GM12891 (cell line): ENCODE measurements around the gene MCM3AP.

Source experiments
- DNase-seq: peaks from one replicate; pipeline ENCODE4 v3.0.0; 2011; ENCODE audit warnings: low spot score; ENCODE audit not compliant: insufficient read length
- FAIRE-seq: peaks from 2 replicates; lab custom pipeline; 2011; peaks lifted over from hg19 to GRCh38; lab: Jason Lieb, UNC
- PAX5 ChIP-seq: IDR thresholded peaks from 2 replicates; pipeline ENCODE4 v1.6.1; 2011; ENCODE audit warnings: low read length, moderate library complexity, mild to moderate bottlenecking; ENCODE audit not compliant: insufficient read depth, severe bottlenecking
- POLR2A ChIP-seq: IDR thresholded peaks from 2 replicates; pipeline ENCODE4 v1.6.1; 2011; ENCODE audit warnings: low read depth, low read length, control low read depth
- POLR2AphosphoS5 ChIP-seq: IDR thresholded peaks from 2 replicates; pipeline ENCODE4 v1.6.1; 2011; ENCODE audit warnings: low read depth, low read length, control low read depth
- POU2F2 ChIP-seq: IDR thresholded peaks from 2 replicates; pipeline ENCODE4 v1.6.1; 2011; ENCODE audit warnings: low read depth, mild to moderate bottlenecking, control low read depth, low read length, moderate library complexity
- SPI1 ChIP-seq: IDR thresholded peaks from 2 replicates; pipeline ENCODE4 v1.6.1; 2011; ENCODE audit warnings: low read depth, low read length, control low read depth
- TAF1 ChIP-seq: IDR thresholded peaks from 2 replicates; pipeline ENCODE4 v1.6.1; 2011; ENCODE audit warnings: low read depth, low read length, control low read depth

MCM3AP gene

DNA sequence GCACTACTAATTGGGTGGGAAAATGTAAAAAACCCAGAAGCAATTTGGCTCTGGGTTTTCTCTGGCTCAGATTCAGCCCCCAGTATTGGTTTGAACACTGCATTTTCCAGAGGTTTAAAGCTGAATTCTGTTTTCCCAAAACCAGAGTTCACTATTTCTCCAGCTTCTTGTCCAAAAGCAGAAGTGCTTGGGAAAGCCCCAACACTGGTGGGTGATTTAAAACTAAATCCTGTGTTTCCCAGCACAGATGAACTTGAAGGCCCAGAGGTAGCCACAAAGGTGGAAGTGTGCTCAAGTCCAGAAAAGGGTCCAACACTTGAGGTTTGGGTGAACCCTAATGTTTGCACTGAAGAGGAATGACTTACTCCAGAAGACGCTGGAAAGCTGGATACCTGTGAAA lies 678 bp downstream of the MCM3AP start:
- FAIRE-seq (no peak), DNase-seq (no peak)
- TF ChIP-seq POU2F2 = no peak
- no peak for TF ChIP-seq POLR2A
- no peak for TF ChIP-seq POLR2AphosphoS5
- TF ChIP-seq SPI1 = peak; percentile 67
- TF ChIP-seq TAF1 = no peak
- TF ChIP-seq PAX5 = no peak

DNA sequence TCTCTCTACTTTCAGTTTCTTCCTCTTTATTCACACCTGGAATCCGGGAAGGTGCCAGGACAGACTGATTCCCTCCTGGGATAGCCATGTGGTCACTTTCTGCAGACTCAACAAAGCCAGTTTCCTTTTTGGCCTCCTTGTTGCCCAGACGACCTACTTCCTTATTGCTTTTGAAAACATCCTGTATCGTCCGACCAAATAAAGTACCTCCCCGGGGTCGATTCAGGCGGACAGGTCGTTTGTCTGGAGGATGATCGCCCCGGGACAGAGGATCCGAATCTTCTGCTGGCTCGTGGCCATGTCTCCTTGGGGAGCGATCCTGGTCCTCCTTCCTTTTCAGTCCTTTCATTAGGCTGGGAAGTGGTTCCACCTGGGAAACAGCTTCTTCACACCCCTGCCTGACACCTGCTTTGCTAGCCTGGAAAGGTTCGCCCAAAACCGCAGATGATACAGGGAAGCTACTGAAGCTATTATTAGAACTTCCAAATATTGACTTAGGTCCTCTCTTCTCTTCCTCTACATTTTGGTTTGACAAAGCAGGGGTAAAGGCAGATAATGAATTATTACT lies 1.2 kb downstream of the MCM3AP start:
- TF ChIP-seq TAF1 = no peak
- TF ChIP-seq POLR2AphosphoS5 = no peak
- TF ChIP-seq PAX5 = no peak
- TF ChIP-seq SPI1 = no peak
- TF ChIP-seq POU2F2 = no peak
- TF ChIP-seq POLR2A = no peak
- no peak for DNase-seq
- FAIRE-seq = no peak

DNA sequence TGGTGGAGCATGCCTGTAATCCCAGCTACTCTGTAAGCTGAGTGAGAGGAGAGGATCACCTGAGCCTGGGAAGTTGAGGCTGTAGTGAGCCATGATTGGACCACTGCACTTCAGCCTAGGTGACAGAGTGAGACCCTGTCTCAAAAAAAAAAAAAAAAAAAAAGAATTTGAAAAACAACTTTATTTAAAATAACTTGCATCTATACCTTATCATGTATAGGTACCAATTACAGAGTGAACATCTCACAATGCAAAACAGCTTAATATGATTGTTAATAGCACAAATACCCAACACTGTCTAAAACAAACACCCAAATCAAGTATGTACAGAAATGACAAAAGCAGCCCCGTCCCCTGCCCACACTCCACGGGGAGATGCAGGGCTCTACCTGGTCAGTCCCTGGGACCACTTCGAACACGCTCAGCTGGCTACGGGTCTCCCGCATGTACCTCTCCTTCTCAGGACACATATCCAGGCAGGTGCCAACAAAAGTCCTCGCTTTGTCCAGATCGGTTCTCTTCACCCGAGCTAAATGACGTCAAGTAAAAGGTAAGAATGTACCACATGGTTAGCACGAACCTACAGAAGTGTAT lies 10.5 kb downstream of the MCM3AP start:
- no peak for FAIRE-seq
- DNase-seq = no peak
- no peak for TF ChIP-seq PAX5
- TF ChIP-seq POLR2AphosphoS5 = no peak
- TF ChIP-seq TAF1 = no peak
- no peak for TF ChIP-seq SPI1
- no peak for TF ChIP-seq POLR2A
- TF ChIP-seq POU2F2 = no peak

DNA sequence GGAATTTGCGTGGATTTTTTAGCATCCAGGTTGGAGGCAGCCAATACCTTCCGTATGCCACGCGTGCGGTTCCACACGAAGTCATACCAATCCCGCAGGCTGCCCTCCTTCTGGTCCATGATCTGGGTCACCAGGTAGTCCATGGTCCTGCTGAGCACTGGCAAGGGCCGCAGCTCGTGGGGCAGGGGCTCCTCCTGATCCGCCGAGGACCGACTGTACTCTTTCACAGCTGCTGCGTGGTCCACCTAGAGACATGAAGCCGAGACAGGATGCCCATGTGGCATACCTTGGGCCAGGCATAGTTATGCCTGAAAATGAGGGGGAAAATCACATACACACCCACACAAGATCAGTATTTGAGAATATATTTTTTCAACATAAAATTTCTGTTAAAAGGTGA lies 12.1 kb downstream of the MCM3AP start:
- DNase-seq (no peak), FAIRE-seq (no peak)
- TF ChIP-seq TAF1 (no peak), PAX5 (no peak), SPI1 (no peak), POLR2A (no peak), POU2F2 (no peak), POLR2AphosphoS5 (no peak)

- no peak for DNase-seq
- FAIRE-seq = no peak
- TF ChIP-seq TAF1 = no peak
- TF ChIP-seq SPI1 = no peak
- TF ChIP-seq POU2F2 = no peak
- no peak for TF ChIP-seq PAX5
- TF ChIP-seq POLR2A = no peak
- no peak for TF ChIP-seq POLR2AphosphoS5
Measured at GRCh38 chr21:46269466-46269865, 15.9 kb downstream of the MCM3AP start.

DNA sequence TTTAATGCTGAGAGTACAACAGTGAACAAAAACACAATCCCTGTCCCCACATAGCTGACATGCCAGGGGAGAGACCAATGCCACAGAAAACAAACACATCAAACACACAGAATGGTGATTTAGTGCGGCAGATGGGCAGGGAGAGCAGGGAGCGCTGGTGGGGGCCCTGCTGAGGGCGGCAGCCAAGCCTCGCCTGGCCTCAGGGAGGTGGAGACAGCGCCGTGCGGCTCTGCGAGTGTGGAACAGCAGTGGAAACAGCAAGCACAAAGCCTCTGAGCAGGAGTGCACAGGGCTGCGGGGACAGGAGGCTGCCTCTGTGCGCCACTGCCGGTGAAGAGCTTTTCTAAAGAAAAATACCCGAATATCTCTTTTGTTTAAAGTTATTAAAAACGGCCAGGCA lies 17.0 kb downstream of the MCM3AP start:
- DNase-seq = no peak
- no peak for FAIRE-seq
- TF ChIP-seq TAF1 = no peak
- no peak for TF ChIP-seq POLR2A
- no peak for TF ChIP-seq POU2F2
- no peak for TF ChIP-seq SPI1
- no peak for TF ChIP-seq POLR2AphosphoS5
- TF ChIP-seq PAX5 = no peak

GRCh38 chr21:46266946-46267345 lies 18.5 kb downstream of the MCM3AP start:
- DNase-seq (no peak), FAIRE-seq (no peak)
- TF ChIP-seq POLR2AphosphoS5 = no peak
- no peak for TF ChIP-seq POLR2A
- no peak for TF ChIP-seq TAF1
- TF ChIP-seq POU2F2 = no peak
- TF ChIP-seq SPI1 = no peak
- TF ChIP-seq PAX5 = no peak

DNA sequence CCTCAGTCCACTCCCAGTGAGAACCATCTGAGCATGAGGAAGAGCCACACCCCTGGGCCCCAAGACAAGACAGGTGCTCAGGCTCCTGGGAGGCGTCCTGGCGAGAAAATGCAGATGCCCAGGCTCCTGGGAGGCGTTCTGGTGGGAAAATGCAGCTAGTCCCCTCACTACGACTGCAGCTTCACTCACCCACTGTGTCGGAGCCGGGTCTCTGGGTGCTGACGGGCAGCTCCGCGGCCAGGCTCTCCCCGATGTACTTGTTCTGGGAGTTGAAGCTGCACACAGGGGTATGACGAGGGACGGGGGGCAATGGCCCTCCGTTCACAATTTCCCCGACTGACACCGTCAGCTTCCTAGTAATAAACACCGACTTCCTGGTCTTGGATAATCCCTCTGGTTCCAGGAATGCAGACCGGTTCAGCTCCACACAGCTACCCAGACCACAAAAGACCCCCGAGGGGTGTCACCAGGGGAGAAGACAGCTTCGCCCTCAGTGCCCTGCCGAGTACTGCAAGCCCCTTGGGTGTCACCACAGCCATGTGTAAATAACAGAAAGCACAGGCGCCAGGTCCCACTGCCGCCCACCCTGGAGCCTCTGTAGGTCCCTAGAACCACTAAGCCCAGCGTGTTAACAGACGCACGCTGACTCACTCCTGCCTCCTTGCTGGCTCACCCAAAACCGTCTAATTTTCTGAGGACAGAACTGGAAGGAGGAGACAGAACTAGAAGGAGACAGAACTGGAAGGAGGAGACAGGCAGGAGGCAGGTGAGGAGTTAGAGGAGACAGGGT lies 19.5 kb downstream of the MCM3AP start:
- no peak for DNase-seq
- no peak for FAIRE-seq
- no peak for TF ChIP-seq SPI1
- TF ChIP-seq POLR2A = no peak
- TF ChIP-seq PAX5 = no peak
- TF ChIP-seq POU2F2 = no peak

DNA sequence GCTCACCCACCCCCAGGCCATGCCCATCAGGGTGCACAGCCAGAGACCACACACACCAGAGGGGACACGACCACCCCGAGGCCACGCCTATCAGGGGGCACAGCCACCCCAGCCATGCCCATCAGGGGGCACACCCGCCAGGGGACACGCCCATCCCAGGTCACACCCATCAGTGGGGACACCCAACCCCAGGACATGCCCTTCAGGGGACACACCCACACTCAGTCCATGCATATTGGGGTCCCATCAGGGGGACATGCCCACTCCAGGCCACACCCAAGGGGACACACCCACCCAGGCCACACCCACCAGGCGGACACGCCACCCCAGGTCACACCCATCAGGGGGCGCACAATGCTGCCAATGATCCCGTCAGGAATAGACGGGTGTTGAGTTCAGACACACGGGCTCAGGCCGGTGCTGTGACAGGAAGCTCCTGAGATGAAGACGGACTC lies 20.7 kb downstream of the MCM3AP start:
- no peak for FAIRE-seq
- no peak for DNase-seq
- no peak for TF ChIP-seq POLR2A
- no peak for TF ChIP-seq PAX5
- TF ChIP-seq POLR2AphosphoS5 = no peak
- no peak for TF ChIP-seq SPI1
- no peak for TF ChIP-seq TAF1
